GM18499 (cell line): Measurements from ENCODE around the gene SPAG6.
"Not testable (repeated sequence)": the region's sequence is repeated elsewhere in the genome, so short reads cannot be mapped to it uniquely, and the experiment has no call there.

Experiments
- ATAC-seq: cut with Tn5 transposase; IDR thresholded peaks from one replicate; pipeline ENCODE4 v1.9.1; 2021; ENCODE audit warnings: moderate number of reproducible peaks; ENCODE audit not compliant: insufficient read depth, unreplicated experiment

SPAG6 gene

GRCh38 chr10:22368981-22369380, 23.7 kb downstream of the SPAG6 start:
- no peak for ATAC-seq

GRCh38 chr10:22369434-22370072, 24.3 kb downstream of the SPAG6 start:
- no peak for ATAC-seq

DNA sequence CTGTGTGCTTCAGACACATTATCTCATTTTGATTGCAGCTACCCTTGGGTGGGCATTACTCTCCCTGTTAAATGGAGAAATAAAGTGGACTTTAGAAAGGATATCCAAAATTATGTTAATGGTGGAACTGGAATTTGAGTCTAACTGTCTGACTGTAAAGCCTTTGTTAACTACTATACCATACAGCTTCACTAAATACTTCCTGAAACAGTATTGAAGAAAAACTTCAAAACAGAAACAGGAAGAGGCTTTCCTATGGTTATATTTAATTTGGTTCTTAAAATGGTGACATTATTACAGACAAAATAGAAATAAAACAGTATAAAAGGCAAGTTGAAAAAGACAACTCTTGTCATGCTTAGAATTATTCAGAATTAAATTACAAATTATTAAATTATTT, 25.0 kb downstream of the SPAG6 start:
- ATAC-seq = no peak

GRCh38 chr10:22372298-22372697, 27.0 kb downstream of the SPAG6 start:
- no peak for ATAC-seq

DNA sequence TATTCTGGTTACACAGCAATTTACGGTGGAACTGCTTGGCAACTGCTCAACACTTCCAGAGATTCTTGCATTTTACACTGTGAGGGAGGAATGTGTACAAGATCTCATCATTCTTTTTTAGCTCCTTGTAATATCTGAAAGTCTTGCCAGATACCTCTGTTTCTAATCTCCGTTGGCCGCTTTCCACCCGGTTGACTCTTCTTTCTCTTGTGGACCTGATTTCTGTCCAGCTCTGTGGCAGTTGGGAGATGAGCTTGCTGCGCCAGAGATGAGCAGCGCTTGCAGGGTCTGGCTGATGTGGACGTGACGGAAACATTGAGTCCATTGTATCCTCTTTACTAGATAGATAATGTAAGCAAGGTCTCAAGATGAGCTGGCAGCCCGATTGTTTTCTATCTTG, 27.6 kb downstream of the SPAG6 start:
- ATAC-seq = no peak

DNA sequence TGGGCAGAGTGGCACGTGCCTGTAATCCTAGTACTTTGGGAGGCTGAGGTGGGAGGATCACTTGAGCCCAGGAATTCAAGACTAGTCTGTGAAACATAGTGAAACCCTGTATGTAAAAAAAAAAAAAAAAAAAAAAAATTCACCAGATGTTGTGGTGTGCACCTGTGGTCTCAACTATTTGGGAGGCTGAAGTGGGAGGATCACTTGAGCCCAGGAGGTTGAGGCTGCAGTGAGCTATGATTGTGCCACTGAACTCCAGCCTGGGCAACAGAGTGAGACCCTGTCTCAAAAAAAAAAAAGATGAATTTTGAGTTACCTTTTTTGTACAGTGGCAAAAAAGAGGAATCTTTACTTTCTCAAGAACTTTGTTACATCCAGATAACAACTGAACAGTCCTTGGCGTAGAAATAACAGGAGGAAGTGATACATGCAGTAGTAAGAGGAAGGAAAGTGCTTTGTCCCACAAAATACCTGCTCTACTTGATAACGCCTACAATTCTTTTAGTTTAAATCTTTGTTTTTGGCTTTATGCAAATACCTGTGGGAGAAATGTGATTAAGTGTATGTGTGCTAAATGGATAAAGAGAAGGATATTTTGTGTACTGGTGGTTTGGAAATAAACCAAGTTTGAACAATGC, 29.3 kb downstream of the SPAG6 start:
- no peak for ATAC-seq

GRCh38 chr10:22379059-22379458, 33.8 kb downstream of the SPAG6 start:
- ATAC-seq = peak; percentile 52

DNA sequence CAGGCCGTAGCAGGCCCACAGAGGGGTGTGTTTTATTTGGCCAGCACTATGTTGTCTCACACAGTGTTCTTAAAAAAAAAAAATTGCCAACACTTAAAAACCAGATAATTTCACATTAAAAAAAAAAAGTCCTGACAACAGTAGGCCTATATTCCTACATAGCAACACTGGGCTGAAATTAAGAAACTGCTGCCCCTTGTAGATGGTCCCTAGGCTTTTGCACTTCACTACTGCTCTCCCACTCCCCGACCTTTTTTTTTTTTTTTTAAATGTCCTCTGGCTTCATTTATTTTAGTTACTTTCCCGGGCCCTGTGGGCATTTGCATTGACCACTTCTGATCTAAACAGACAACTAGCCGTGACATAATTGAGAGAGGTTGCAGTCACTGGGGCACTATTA, 36.0 kb downstream of the SPAG6 start:
- ATAC-seq = no peak

GRCh38 chr10:22386503-22386902, 41.2 kb downstream of the SPAG6 start:
- ATAC-seq = no peak

- ATAC-seq = no peak
These were observed 44.7 kb downstream of the SPAG6 start for GRCh38 chr10:22389856-22390589.

DNA sequence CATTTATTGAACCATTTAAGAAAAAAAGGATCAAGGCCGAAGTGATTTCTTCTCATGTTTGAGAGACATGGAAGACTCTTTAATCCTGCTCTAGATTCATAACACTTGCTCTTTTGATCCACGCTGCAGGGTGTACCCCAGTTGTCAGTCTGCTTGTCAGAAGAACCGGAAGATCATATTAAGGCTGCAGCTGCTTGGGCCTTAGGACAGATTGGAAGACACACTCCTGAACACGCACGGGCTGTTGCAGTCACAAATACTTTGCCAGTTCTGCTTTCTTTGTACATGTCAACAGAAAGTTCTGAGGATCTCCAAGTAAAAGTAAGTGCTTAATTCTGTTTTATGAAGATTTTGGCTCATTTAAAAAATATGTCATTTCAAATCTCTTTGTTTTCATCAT, 46.3 kb downstream of the SPAG6 start:
- no peak for ATAC-seq

DNA sequence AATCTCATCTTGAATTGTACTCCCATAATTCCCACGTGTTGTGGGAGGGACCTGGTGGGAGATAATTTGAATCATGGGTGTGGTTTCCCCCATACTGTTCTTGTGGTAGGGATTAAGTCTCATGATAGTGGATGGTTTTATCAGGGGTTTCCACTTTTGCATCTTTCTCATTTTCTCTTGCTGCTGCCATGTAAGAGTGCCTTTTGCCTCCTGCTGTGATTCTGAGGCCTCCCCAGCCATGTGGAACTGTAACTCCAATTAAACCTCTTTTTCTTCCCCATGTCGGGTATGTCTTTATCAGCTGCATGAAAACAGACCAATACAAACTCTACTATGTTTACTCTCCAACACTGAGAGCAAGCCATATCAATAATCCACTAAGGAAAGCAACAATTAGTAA, 50.9 kb downstream of the SPAG6 start:
- not testable (repeated sequence) for ATAC-seq

DNA sequence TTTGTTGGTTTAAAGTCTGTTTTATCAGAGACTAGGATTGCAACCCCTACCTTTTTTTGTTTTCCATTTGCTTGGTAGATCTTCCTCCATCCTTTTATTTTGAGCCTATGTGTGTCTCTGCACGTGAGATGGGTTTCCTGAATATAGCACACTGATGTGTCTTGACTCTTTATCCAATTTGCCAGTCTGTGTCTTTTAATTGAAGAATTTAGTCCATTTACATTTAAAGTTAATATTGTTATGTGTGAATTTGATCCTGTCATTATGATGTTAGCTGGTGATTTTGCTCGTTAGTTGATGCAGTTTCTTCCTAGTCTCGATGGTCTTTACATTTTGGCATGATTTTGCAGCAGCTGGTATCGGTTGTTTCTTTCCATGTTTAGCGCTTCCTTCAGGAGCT, 61.6 kb downstream of the SPAG6 start:
- not testable (repeated sequence) for ATAC-seq

DNA sequence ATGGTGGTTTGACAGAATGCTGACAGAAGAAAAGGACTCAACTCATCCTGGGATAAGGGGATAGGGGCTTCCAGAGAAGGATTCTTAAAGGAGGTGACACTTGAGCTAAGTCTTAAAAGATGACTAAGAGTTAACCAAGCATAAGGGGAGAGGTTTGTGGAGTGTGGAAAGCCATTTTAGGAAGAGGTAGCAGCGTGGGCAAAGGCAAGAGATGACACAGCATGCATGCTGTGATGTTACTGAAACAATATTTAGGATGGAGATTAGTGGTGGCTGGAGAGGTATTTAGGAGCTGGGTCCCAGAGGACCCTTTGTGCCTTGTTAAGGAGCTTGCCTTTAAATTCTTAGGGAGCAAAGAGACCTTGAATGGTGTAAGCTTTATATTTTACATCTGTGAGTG, 65.1 kb downstream of the SPAG6 start:
- ATAC-seq = no peak

DNA sequence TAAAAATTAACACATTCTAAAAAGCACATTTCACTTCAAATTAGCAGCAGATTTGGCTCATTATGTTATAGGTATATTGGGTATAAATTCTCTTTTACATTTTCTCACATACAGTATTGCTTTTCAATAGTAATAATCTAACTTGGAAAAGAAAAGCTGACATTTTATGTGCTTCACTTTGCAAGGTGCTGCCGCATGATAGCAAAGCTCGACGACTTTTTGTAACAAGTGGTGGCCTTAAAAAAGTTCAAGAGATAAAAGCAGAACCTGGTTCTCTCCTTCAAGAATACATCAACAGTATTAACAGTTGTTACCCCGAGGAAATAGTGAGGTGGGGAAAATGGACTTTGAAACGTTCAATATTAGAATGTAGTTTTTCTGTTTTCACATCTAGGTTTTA, 65.5 kb downstream of the SPAG6 start:
- ATAC-seq = no peak

DNA sequence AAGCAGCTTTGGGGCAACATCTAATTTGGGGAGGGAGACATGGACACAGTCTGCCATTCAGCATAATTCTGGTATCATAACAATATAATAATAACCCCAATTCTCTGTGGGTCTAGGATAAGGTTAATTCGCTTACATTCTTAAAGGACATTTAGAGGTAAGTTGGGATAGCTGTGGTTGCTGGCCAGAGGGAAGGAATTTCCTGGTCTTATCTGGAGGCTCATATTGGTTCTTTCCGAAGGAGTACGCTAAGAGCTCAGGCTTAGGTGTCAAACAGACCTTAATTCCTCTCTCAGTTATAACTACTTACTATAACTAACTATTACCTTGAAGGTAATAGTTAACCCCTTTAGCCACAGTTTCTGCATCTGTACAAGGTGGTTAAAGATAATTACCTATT, 68.8 kb downstream of the SPAG6 start:
- no peak for ATAC-seq

DNA sequence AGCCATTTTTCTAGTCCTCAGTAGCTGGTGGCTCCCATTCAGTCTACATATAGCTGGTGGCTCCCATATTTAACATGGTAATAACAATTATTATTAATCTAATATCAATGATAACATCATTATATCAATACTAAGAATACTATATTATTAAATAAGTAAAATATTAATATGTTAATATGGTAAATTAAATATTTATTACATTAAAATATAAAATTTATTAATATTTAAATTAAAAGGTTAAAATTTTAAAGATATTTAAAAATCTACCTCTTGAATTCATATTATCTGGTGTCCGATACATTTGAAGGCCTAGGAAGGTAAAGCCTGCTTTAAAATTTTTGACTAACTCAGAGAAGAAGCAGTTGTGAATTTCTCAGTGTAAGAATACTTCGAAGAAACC, 69.8 kb downstream of the SPAG6 start:
- ATAC-seq = no peak

GRCh38 chr10:22417736-22418268, 72.5 kb downstream of the SPAG6 start:
- ATAC-seq = no peak

DNA sequence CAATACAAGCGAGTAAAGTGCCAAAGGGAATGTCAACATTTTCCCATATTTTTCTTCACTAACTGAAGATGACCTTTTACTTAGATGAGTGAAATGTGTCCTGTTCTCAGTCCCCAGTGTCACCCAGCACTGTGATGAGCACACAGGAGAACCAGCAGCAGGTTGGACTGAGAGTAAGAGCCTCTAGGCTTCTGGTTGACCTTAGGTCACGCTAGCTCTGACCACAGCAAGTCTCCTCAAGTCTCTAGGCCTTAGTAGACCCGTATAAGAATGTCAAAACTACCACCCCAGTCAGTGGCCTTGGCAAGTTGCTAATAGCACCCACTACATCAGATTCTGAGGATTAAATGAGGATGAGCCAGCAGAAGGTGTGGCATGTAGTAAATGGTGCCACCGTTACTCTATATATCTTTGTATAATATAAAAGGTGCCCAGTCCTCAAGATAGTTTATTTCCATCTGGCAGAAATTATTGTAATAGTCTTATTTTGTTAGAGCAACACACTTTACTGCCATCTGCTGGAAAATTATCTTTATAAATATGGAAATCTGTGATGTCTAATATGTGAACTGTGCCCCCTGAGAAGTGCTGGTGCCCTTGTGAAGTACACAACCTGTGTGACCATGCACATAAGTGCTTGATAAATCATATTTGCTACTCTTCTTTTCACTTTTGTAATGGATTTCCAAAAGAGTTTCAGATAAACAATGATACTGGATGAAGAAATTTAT, 75.7 kb downstream of the SPAG6 start:
- no peak for ATAC-seq

GRCh38 chr10:22426653-22427052, 81.4 kb downstream of the SPAG6 start:
- ATAC-seq = no peak

GRCh38 chr10:22427101-22427500, 81.8 kb downstream of the SPAG6 start:
- ATAC-seq = no peak
